ENCODE results near the gene RABGEF1. TPM values are rescaled to one million over a fixed set of nuclear protein-coding genes. Genes with fewer than 3 reads are reported as not detected.
"Not testable (repeated sequence)": the region's sequence is repeated elsewhere in the genome, so short reads cannot be mapped to it uniquely, and the experiment has no call there.

The RABGEF1 gene
- total RNA-seq, 4 donors from 2014 or later = 31.0 to 55.1 (median 47.9) TPM

DNA sequence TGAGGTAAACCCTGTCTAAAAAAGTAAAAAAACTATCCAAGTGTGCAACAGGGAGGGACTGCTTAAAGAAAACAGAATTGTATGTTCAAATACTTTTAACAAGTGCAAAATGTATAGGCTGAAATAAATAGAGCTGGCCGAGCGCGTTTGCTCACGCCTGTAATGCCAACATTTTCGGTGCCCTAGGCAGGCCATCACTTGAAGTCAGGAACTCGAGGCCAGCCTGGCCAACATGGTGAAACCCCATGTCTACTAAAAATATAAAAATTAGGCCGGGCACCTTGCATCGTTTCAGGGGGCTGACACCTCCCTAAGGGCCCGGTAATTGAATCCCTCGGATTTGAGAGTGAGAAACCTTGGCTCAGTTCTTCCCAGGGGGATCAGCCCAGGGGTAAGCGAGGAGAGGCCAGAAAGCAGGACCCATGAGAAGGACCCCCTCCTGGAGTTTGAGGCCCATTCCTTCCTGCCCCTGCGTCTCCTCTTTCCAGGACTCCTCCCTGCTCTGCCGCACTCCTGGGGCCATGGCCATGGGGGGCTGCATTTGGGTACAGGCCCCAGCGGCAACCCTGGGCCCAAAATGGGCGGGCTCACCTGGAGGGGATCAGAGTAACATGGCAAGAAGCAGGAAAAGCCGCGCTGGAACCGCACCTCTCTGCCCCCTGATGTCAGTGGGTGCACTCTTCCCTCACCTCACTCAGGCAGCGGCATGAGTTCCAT, 105.0 kb downstream of the RABGEF1 start:
- TF ChIP-seq, protein P1, sequence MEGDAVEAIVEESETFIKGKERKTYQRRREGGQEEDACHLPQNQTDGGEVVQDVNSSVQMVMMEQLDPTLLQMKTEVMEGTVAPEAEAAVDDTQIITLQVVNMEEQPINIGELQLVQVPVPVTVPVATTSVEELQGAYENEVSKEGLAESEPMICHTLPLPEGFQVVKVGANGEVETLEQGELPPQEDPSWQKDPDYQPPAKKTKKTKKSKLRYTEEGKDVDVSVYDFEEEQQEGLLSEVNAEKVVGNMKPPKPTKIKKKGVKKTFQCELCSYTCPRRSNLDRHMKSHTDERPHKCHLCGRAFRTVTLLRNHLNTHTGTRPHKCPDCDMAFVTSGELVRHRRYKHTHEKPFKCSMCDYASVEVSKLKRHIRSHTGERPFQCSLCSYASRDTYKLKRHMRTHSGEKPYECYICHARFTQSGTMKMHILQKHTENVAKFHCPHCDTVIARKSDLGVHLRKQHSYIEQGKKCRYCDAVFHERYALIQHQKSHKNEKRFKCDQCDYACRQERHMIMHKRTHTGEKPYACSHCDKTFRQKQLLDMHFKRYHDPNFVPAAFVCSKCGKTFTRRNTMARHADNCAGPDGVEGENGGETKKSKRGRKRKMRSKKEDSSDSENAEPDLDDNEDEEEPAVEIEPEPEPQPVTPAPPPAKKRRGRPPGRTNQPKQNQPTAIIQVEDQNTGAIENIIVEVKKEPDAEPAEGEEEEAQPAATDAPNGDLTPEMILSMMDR (IDR thresholded peaks at IDR 0.05) = no peak
- TF ChIP-seq POLR2A (IDR thresholded peaks at IDR 0.05) = no peak
- WGBS, 2 donors = 62 to 68% methylated on average over 18 to 19 of the region's 19 CpGs
- intact Hi-C loops (cut with DNase I) = no loop called here

GRCh38 chr7:66846096-66846445, 105.5 kb downstream of the RABGEF1 start:
- peaks cover 7 to 16% of the 10 kb centered on the region in 2 donors for H3K4me1 ChIP-seq
- intact Hi-C loops (cut with DNase I); H3K9me3 ChIP-seq; H3K36me3 ChIP-seq; H3K27me3 ChIP-seq; H3K27ac ChIP-seq; H3K4me3 ChIP-seq (replicated peaks in 1 of 3); DNase-seq: not testable (repeated sequence)
- WGBS, 2 donors = 92 to 94% methylated on average over 4 of the region's 4 CpGs

More for the DNA sequence above, 105.0 kb downstream of the RABGEF1 start:
- H3K36me3 ChIP-seq = no peaks in the 10 kb centered on the region
- peak in 1 of 2 donors; percentile 7 for DNase-seq
- H3K27ac ChIP-seq = peak overlapping the region; percentile 84 to 92 (median 89)
- H3K27me3 ChIP-seq = no peaks in the 10 kb centered on the region
- H3K4me1 ChIP-seq = peaks cover 7 to 16% of the 10 kb centered on the region in 2 donors
- peak overlapping the region; percentile 7 to 78 (median 70) for H3K4me3 ChIP-seq (replicated peaks in 1 of 3)
- H3K9me3 ChIP-seq = no peaks in the 10 kb centered on the region

- DNase-seq; H3K27me3 ChIP-seq; H3K4me3 ChIP-seq (replicated peaks in 1 of 3); H3K27ac ChIP-seq; intact Hi-C loops (cut with DNase I); H3K36me3 ChIP-seq; H3K9me3 ChIP-seq: not testable (repeated sequence)
- peaks cover 7 to 16% of the 10 kb centered on the region in 2 donors for H3K4me1 ChIP-seq
- 55 to 80% methylated on average over 1 to 2 of the region's 2 CpGs for WGBS, 2 donors
These were observed 107.0 kb downstream of the RABGEF1 start for GRCh38 chr7:66847523-66847855.

DNA sequence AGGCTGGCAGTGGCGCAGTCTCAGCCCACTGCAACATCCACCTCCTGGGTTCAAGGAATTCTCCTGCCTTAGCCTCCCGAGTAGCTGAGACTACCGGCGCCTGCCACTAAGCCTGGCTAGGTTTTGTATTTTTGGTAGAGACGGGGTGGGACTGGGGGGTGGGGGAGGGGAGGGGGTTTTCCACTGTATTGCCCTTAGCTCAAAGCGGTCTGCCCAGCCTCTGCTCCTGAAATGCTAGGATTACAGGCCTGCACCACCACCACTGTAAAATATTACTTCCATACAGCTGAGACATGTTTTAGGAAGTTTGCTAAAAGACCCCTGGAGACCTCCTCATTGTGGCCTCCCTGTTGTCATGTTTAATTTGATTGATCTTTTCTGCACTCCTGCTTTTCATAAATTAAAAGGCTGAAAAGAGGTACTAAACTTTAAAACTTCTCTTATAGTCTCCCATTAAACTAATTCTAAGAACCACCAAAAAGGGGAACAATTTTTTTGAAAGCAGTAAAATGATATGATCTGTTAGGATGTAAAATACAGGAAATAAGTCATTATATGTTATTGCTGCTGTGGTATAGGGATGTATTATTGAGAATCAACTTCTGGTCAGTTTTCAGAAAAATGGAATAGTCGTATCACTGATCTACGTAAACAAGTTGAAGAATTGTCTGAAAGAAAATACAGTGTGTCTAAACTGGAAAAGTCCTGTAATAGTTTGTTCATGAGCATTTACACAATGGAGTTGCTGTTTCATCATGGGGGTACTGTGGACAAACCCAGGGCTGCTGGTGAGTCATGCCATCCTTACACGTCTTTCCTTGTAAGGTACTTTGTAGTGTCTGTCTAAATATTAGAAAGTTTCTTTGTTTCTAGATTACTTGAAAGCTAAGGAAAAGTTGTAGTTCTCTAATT, 107.6 kb downstream of the RABGEF1 start:
- 68 to 78% methylated on average over 9 of the region's 9 CpGs for WGBS, 2 donors
- Histone ChIP-seq H3K4me3 (replicated peaks in 1 of 3) (no peak overlapping the region), H3K4me1 (peaks cover 7 to 16% of the 10 kb centered on the region in 2 donors), H3K9me3 (no peaks in the 10 kb centered on the region), H3K27me3 (no peaks in the 10 kb centered on the region), H3K36me3 (no peaks in the 10 kb centered on the region), H3K27ac (no peak overlapping the region)
- no peak for DNase-seq
- TF ChIP-seq, protein P1 (IDR thresholded peaks at IDR 0.05) = no peak
- TF ChIP-seq POLR2A (IDR thresholded peaks at IDR 0.05) = no peak
- intact Hi-C loops (cut with DNase I) = no loop called here

GRCh38 chr7:66859339-66859738, 118.8 kb downstream of the RABGEF1 start:
- TF ChIP-seq, protein P1 (IDR thresholded peaks at IDR 0.05) = no peak
- TF ChIP-seq POLR2A (IDR thresholded peaks at IDR 0.05) = no peak
- H3K27me3 ChIP-seq = no peaks in the 10 kb centered on the region
- no peaks in the 10 kb centered on the region for H3K4me1 ChIP-seq
- no peak overlapping the region for H3K4me3 ChIP-seq (replicated peaks in 1 of 3)
- H3K36me3 ChIP-seq = peaks cover 3 to 7% of the 10 kb centered on the region in 2 donors
- DNase-seq = no peak
- H3K27ac ChIP-seq = no peak overlapping the region
- intact Hi-C loops (cut with DNase I) = no loop called here
- 94 to 97% methylated on average over 1 of the region's 1 CpG for WGBS, 2 donors
- H3K9me3 ChIP-seq = no peaks in the 10 kb centered on the region
